Vagina (tissue), 2 donors: ENCODE results near the gene APH1A.

ENCODE experiments used
- CTCF ChIP-seq, 3 experiments: fragments of 450-650 bp in 2 of 3; fragments of 200-600 bp in 1 of 3; sonication (generic) in 1 of 3; IDR thresholded peaks; one replicate each; pipeline ENCODE4 v1.5.1; 2017 to 2019; ENCODE audit warnings: antibody characterized with exemption in 3 of 3, mild to moderate bottlenecking in 2 of 3, moderate library complexity in 2 of 3
- POLR2A ChIP-seq, 2 donors: fragments of 450-650 bp; IDR thresholded peaks; one replicate each; pipeline ENCODE4 v1.6.1; 2017; ENCODE audit warnings: antibody characterized with exemption in 2 of 2, mild to moderate bottlenecking in 2 of 2, moderate library complexity in 2 of 2

GRCh38 chr1:150235852-150236613, 32.8 kb downstream of the APH1A start, which contains the start of gene ANP32E:
- TF ChIP-seq POLR2A (IDR thresholded peaks at IDR 0.05), result peak in 1 of 2 donors; percentile 81
- TF ChIP-seq CTCF (IDR thresholded peaks at IDR 0.05), result peak in 1 of 3 experiments; percentile 16
